H1 (cell line): Measurements from ENCODE around the gene OR4E1. TPM values are rescaled to one million over a fixed set of nuclear protein-coding genes. Genes with fewer than 3 reads are reported as not detected.

ENCODE experiments used
- BACH1 ChIP-seq: IDR thresholded peaks from 2 replicates; pipeline ENCODE4 v1.6.1; 2012; ENCODE audit warnings: low read length, improper control_type of control experiment
- EZH2 ChIP-seq: fragments of 200-600 bp; sonication (generic); IDR thresholded peaks from 2 replicates; pipeline ENCODE4 v1.7.1; 2012; ENCODE audit warnings: low read depth, mild to moderate bottlenecking, moderate library complexity, low read length, inconsistent platforms; ENCODE audit not compliant: severe bottlenecking
- FOSL1 ChIP-seq: IDR thresholded peaks from 2 replicates; pipeline ENCODE4 v1.6.1; 2011; ENCODE audit warnings: mild to moderate bottlenecking, low read depth, low read length, moderate library complexity; ENCODE audit not compliant: insufficient read depth
- GABPA ChIP-seq: IDR thresholded peaks from 2 replicates; pipeline ENCODE4 v1.6.1; 2011; ENCODE audit warnings: mild to moderate bottlenecking, low read length, moderate library complexity, borderline replicate concordance; ENCODE audit not compliant: insufficient read depth
- HDAC6 ChIP-seq: IDR thresholded peaks from one replicate; pipeline ENCODE4 v1.7.1; 2012; ENCODE audit warnings: low read depth, mild to moderate bottlenecking, inconsistent platforms, low read length, moderate library complexity
- RBBP5 ChIP-seq: IDR thresholded peaks from 2 replicates; pipeline ENCODE4 v1.7.1; 2012; ENCODE audit warnings: low read depth, mild to moderate bottlenecking, inconsistent platforms, low read length, moderate library complexity, borderline replicate concordance
- SP4 ChIP-seq: IDR thresholded peaks from 2 replicates; pipeline ENCODE4 v1.6.1; 2012; ENCODE audit warnings: low read length, inconsistent platforms
- TCF12 ChIP-seq: IDR thresholded peaks from 2 replicates; pipeline ENCODE4 v1.6.1; 2011; ENCODE audit warnings: low read depth, mild to moderate bottlenecking, low read length
- polyA plus RNA-seq, 7 experiments: library from polyadenylated mRNA; depleted of rRNA in 3 of 7; stranded (reverse) in 5 of 7; unstranded in 2 of 7; fragments of >200 nt in 5 of 7; fragments of 200-250 nt in 2 of 7; gene quantifications; 1 replicate in 5 of 7; 2 replicates in 1 of 7; 4 replicates in 1 of 7; pipeline versions ENCODE4 v1.2.1 to v1.2.3, GENCODE V29; 2011 to 2013; ENCODE audit warnings: missing spikeins in 2 of 7, mixed read lengths in 2 of 7
- total RNA-seq: library from RNA; stranded (reverse); fragmentation: NEBNext Ultra II Directional; extraction: Animal tissue kit (Norgen Biotek cat#: 25700); gene quantifications from 2 replicates; pipeline ENCODE4 v1.2.1, GENCODE V29; 2021

OR4E1 gene
- total and polyA plus RNA-seq, 2 of the 8 experiments (the other 6 are each of a cell fraction or from before 2014, with no cell fraction given), result not detected

DNA sequence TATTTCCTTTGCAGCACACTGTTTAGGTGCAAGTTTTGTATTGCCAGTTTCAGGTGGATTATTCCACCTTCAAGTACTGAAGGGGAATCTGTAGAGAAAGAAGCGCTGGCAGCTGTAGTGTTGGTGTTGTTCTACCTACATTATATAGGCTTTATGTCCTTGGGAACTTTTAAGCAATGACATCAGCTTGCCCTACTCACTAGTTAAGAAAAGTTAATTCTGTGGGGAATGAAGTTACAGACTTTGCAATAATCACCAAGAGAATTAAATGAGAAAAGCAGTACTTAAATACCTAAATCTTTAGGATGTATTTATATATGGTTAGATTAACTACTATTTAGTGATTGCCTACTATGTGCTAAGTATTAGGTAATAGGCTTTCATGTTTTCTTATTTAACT lies at the start of gene OR4E1 (continued):
- TF ChIP-seq HDAC6 (no peak), SP4 (no peak), BACH1 (no peak), EZH2 (no peak), FOSL1 (no peak), GABPA (no peak), TCF12 (no peak), RBBP5 (no peak)
- TF ChIP-seq, all 59 proteins: peak for 0
